ENCODE data around the gene CCNT1.

Gene CCNT1

GRCh38 chr12:48640854-48641253, 75.7 kb downstream of the CCNT1 start:
- DNase-seq (ENCODE audit: low read depth, low spot score), result no peak

DNA sequence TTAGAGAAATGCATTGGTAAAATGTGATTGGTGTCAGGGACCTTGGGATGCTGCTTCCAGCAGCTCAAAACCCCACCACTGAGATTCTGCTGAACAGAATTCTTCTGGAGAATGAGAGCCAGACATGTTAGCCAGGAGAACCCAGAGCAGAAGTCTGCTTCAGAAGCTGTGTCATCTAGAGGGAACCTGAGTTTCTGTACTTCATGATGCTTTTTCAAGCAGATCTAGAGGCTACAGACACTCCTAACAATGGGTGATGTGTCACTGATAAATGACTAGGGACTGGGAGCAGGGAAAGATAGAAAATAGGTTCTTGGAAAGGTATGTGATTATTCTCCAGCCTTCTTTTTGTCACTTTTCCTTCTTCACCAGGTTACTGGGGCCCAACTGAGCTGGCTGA, 76.1 kb downstream of the CCNT1 start:
- DNase-seq (ENCODE audit: low read depth, low spot score), result no peak
